Smooth muscle cell (in vitro differentiated cells): ENCODE measurements around the gene RUFY3. TPM values are rescaled to one million over a fixed set of nuclear protein-coding genes. Genes with fewer than 3 reads are reported as not detected.

Experiments used
- DNase-seq: peaks from one replicate; lab custom pipeline; 2025; ENCODE audit not compliant: unreplicated experiment; lab: John Stamatoyannopoulos, UW
- H2AFZ ChIP-seq: fragments of 200-600 bp; sonication (generic); 2 replicates; pipeline ENCODE4 v1.6.0; 2016; ENCODE audit warnings: antibody characterized with exemption, low read depth, mild to moderate bottlenecking
- H3F3A ChIP-seq: fragments of 200-600 bp; sonication (generic); 2 replicates; pipeline ENCODE4 v1.6.0; 2017; ENCODE audit warnings: antibody characterized with exemption, low read depth
- H3K27ac ChIP-seq: fragments of 200-600 bp; sonication (generic); 2 replicates; pipeline ENCODE4 v1.5.1; 2016; ENCODE audit warnings: low read depth, mild to moderate bottlenecking
- H3K27me3 ChIP-seq: fragments of 200-600 bp; sonication (generic); 2 replicates; pipeline ENCODE4 v1.6.1; 2016; ENCODE audit warnings: low read depth, mild to moderate bottlenecking
- H3K36me3 ChIP-seq: fragments of 200-600 bp; sonication (generic); 2 replicates; pipeline ENCODE4 v1.5.1; 2016; ENCODE audit warnings: low read depth
- H3K4me1 ChIP-seq: fragments of 200-600 bp; sonication (generic); 2 replicates; pipeline ENCODE4 v1.5.1; 2016; ENCODE audit warnings: low read depth
- H3K4me2 ChIP-seq: fragments of 200-600 bp; sonication (generic); 2 replicates; pipeline ENCODE4 v1.6.0; 2016; ENCODE audit warnings: mild to moderate bottlenecking
- H3K4me3 ChIP-seq: fragments of 200-600 bp; sonication (generic); 2 replicates; pipeline ENCODE4 v1.5.1; 2016; ENCODE audit warnings: mild to moderate bottlenecking
- H3K79me2 ChIP-seq: fragments of 200-600 bp; sonication (generic); 2 replicates; pipeline ENCODE4 v1.6.0; 2016; ENCODE audit warnings: low read depth, mild to moderate bottlenecking
- H3K9ac ChIP-seq: fragments of 200-600 bp; sonication (generic); 2 replicates; pipeline ENCODE4 v1.6.0; 2016; ENCODE audit warnings: low read depth
- H3K9me3 ChIP-seq: fragments of 200-600 bp; sonication (generic); replicated peaks from 2 replicates; pipeline ENCODE4 v1.5.1; 2016; ENCODE audit warnings: low read depth
- H4K20me1 ChIP-seq: fragments of 200-600 bp; sonication (generic); 2 replicates; pipeline ENCODE4 v1.6.0; 2016; ENCODE audit warnings: low read depth
- WGBS: methylation state at CpG from one replicate; pipeline ENCODE4 v1.1.7; 2016; ENCODE audit warnings: low lambda C conversion rate; 5-methylcytosine and 5-hydroxymethylcytosine counted together
- polyA plus RNA-seq: library from polyadenylated mRNA; unstranded; fragments of >200 nt; fragmentation: Nextera tagmentation; extraction: Ambion mirVana; gene quantifications from 2 replicates; pipeline ENCODE4 v1.2.1, GENCODE V29; 2016
- small RNA-seq: library from RNA; depleted of rRNA; stranded (forward); fragments of <200 nt; gene quantifications from one replicate; pipeline ENCODE3, GENCODE V24; 2014
- total RNA-seq: library from RNA; depleted of rRNA; stranded (reverse); fragments of >200 nt; gene quantifications from 2 replicates; pipeline ENCODE4 v1.2.3, GENCODE V29; 2014
- TF ChIP-seq, protein P1 (sequence below): fragments of 200-600 bp; sonication (generic); IDR thresholded peaks from 2 replicates; pipeline ENCODE4 v1.5.1; 2017; ENCODE audit warnings: borderline replicate concordance, mild to moderate bottlenecking, antibody characterized with exemption; ENCODE audit not compliant: insufficient read depth, poor library complexity, severe bottlenecking

The RUFY3 gene
- total and polyA plus RNA-seq, 2 experiments from 2014 or later, result 22.2 to 49.2 TPM

DNA sequence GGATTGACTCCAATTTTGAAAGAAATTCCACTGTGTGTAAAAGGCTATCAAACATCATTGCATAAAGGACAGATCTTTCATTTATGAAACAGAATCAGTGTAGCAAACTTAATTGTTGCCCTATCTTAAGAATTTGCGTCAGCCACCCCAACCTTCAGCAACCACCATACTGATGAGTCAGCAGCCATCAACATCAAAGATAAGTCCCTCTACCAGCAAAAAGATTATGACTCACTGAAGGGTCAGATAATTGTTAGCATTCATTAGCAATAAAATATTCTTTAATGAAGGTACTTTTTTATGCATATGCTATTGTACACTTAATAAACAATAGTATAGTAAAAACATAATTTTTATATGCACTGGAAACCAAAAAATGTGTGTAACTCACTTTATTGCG lies 133.7 kb downstream of the RUFY3 start:
- WGBS, result 66% methylated on average over 2 of the region's 2 CpGs
- Histone ChIP-seq H3K4me2 (no peak overlapping the region), H3K4me1 (no peaks in the 10 kb centered on the region), H3K9ac (no peak overlapping the region), H3K36me3 (no peaks in the 10 kb centered on the region), H3K9me3 (no peaks in the 10 kb centered on the region), H3K27me3 (no peaks in the 10 kb centered on the region), H2AFZ (no peak overlapping the region), H3K4me3 (no peak overlapping the region), H3K27ac (no peak overlapping the region), H4K20me1 (no peaks in the 10 kb centered on the region), H3K79me2 (no peaks in the 10 kb centered on the region), H3F3A (no peaks in the 10 kb centered on the region)
- no peak for DNase-seq
- TF ChIP-seq, protein P1, sequence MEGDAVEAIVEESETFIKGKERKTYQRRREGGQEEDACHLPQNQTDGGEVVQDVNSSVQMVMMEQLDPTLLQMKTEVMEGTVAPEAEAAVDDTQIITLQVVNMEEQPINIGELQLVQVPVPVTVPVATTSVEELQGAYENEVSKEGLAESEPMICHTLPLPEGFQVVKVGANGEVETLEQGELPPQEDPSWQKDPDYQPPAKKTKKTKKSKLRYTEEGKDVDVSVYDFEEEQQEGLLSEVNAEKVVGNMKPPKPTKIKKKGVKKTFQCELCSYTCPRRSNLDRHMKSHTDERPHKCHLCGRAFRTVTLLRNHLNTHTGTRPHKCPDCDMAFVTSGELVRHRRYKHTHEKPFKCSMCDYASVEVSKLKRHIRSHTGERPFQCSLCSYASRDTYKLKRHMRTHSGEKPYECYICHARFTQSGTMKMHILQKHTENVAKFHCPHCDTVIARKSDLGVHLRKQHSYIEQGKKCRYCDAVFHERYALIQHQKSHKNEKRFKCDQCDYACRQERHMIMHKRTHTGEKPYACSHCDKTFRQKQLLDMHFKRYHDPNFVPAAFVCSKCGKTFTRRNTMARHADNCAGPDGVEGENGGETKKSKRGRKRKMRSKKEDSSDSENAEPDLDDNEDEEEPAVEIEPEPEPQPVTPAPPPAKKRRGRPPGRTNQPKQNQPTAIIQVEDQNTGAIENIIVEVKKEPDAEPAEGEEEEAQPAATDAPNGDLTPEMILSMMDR, result no peak

Small RNA genes lying within 50 kb of the gene (small RNA-seq; reads per million reads assigned to genes)
- not detected for gene RF00026
- gene RNU6-520P, result not detected
- not detected for gene RNU6-784P
- not detected for gene RNU6-891P

Other genes starting within 250 kb of the RUFY3 start
- not detected in 2 replicates for gene MUC7, start 249.8 kb upstream of the RUFY3 start, total RNA-seq
- gene MUC7, start 249.8 kb upstream of the RUFY3 start, polyA plus RNA-seq, result not detected in 2 replicates
- gene AMTN, start 203.4 kb upstream of the RUFY3 start, total RNA-seq, result not detected in 2 replicates
- 0.61 and 1.4 TPM in 2 replicates for gene AMTN, start 203.4 kb upstream of the RUFY3 start, polyA plus RNA-seq
- not detected in 2 replicates for gene AMBN, start 129.7 kb upstream of the RUFY3 start, total RNA-seq
- not detected in 2 replicates for gene AMBN, start 129.7 kb upstream of the RUFY3 start, polyA plus RNA-seq
- not detected in 2 replicates for gene ENAM, start 93.2 kb upstream of the RUFY3 start, total RNA-seq
- gene ENAM, start 93.2 kb upstream of the RUFY3 start, polyA plus RNA-seq, result not detected in 2 replicates
- gene JCHAIN, start 55.5 kb upstream of the RUFY3 start, total RNA-seq, result not detected in 2 replicates
- not detected in 2 replicates for gene JCHAIN, start 55.5 kb upstream of the RUFY3 start, polyA plus RNA-seq
- gene UTP3, start 33.4 kb upstream of the RUFY3 start, total RNA-seq, result 15.2 and 18.8 TPM in 2 replicates
- gene UTP3, start 33.4 kb upstream of the RUFY3 start, polyA plus RNA-seq, result 11.8 and 14.3 TPM in 2 replicates
- 109 and 120 TPM in 2 replicates for gene GRSF1, start 117.9 kb downstream of the RUFY3 start, total RNA-seq
- 105 and 117 TPM in 2 replicates for gene GRSF1, start 117.9 kb downstream of the RUFY3 start, polyA plus RNA-seq
- 18.3 and 23.7 TPM in 2 replicates for gene MOB1B, start 180.4 kb downstream of the RUFY3 start, total RNA-seq
- gene MOB1B, start 180.4 kb downstream of the RUFY3 start, polyA plus RNA-seq, result 3.4 and 4.4 TPM in 2 replicates